Measurements from ENCODE around the gene DIP2C. TPM values are rescaled to one million over a fixed set of nuclear protein-coding genes. Genes with fewer than 3 reads are reported as not detected.
A peak's percentile ranks its signal among the peaks of the same experiment; 100 is the strongest.

The DIP2C gene
- total and polyA plus RNA-seq, 4 donors: 6.4 to 40.2 (median 23.8) TPM

DNA sequence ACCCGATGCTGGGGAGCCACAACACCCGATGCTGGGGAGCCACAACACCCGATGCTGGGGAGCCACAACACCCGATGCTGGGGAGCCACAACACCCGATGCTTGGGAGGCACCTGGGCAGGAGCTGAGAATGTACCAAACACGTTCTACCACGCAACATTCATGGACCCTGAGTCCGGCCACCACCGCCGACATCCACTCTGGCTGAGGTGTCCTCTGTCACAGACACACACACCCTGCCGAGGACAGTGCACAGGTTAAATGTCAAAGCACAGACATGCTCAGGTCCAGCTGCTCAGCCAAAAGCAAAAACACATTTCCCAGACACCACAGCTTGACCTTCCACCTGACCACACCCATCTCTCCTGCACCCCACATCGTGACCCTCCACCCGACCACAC, 148.4 kb downstream of the DIP2C start:
- 94 to 97% methylated on average over 10 to 13 of the region's 13 CpGs for WGBS, 2 donors
- ATAC-seq (ENCODE audit: low FRiP score): no peak
- no peak for DNase-seq

DNA sequence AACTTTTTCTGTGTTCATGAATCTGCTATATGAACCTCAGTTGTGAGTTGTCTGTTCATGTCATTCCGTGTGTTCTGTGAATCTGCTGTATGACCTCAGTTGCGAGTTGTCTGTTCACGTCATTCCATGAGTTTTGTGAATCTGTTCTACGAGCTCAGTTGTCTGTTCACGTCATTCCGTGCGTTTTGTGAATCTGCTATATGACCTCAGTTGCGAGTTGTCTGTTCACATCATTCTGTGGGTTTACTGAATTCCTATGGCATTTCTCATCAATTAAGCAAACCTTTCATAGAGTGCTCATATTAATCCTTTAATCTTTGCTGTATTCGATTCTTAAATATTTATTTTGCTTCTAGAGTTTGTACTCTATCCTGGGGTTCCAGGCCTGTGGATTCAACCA, 150.6 kb downstream of the DIP2C start:
- H3K27ac ChIP-seq (ENCODE audit: low read depth in 1 of 2, low read length in 2 of 2): no peak overlapping the region
- no peak for DNase-seq

More for the DNA sequence above, 148.4 kb downstream of the DIP2C start:
- H3K9me3 ChIP-seq (ENCODE audit: control insufficient read depth, low read length): no peaks in the 10 kb centered on the region
- intact Hi-C loops (cut with DNase I): no loop called here
- no peaks in the 10 kb centered on the region for H3K36me3 ChIP-seq (ENCODE audit: control insufficient read depth in 1 of 2, insufficient read depth in 2 of 2, low read length in 1 of 2)
- no peaks in the 10 kb centered on the region for H3K27me3 ChIP-seq (ENCODE audit: control insufficient read depth in 1 of 2, insufficient read depth in 2 of 2, low read length in 1 of 2)
- no peaks in the 10 kb centered on the region for H3K4me1 ChIP-seq (ENCODE audit: control insufficient read depth in 1 of 2, insufficient read depth in 2 of 2, low read length in 2 of 2)
- H3K27ac ChIP-seq (ENCODE audit: low read depth in 1 of 2, low read length in 2 of 2): no peak overlapping the region
- no peak overlapping the region for H3K4me3 ChIP-seq (ENCODE audit: low read length in 2 of 2)

DNA sequence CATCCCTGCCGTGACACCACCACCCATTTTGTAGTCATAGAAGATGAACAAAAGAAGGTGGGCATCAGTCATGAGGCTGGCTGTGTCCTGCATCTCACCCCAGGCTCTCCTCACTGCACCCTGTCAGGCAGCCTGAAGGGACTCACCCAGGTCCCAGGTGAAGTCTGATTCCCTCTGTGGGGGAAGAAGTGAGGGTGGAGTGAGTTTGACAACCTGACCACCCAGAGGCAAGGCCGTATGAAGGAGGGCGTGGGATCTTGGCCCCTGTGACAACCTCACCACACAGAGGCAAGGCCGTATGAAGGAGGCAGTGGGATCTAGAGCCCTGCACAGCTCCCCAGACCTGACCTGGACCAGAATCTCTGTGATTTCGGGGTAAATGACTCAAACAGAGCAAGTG, 152.5 kb downstream of the DIP2C start:
- no peaks in the 10 kb centered on the region for H3K36me3 ChIP-seq (ENCODE audit: control insufficient read depth in 1 of 2, insufficient read depth in 2 of 2, low read length in 1 of 2)
- no peaks in the 10 kb centered on the region for H3K4me1 ChIP-seq (ENCODE audit: control insufficient read depth in 1 of 2, insufficient read depth in 2 of 2, low read length in 2 of 2)
- H3K4me3 ChIP-seq (ENCODE audit: low read length in 2 of 2): no peak overlapping the region
- intact Hi-C loops (cut with DNase I): no loop called here
- DNase-seq (peak in 1 of 2 donors; percentile 50), ATAC-seq (ENCODE audit: low FRiP score) (no peak)
- 77 to 84% methylated on average over 5 of the region's 5 CpGs for WGBS, 2 donors
- H3K27me3 ChIP-seq (ENCODE audit: control insufficient read depth in 1 of 2, insufficient read depth in 2 of 2, low read length in 1 of 2): no peaks in the 10 kb centered on the region
- no peaks in the 10 kb centered on the region for H3K9me3 ChIP-seq (ENCODE audit: control insufficient read depth, low read length)
- H3K27ac ChIP-seq (ENCODE audit: low read depth in 1 of 2, low read length in 2 of 2): no peak overlapping the region

More for the DNA sequence above, 150.6 kb downstream of the DIP2C start:
- no peak for ATAC-seq (ENCODE audit: low FRiP score)
- 92 to 96% methylated on average over 9 of the region's 9 CpGs for WGBS, 2 donors
- Histone ChIP-seq H3K4me1 (ENCODE audit: control insufficient read depth in 1 of 2, insufficient read depth in 2 of 2, low read length in 2 of 2) (no peaks in the 10 kb centered on the region), H3K4me3 (ENCODE audit: low read length in 2 of 2) (no peak overlapping the region), H3K9me3 (ENCODE audit: control insufficient read depth, low read length) (no peaks in the 10 kb centered on the region), H3K36me3 (ENCODE audit: control insufficient read depth in 1 of 2, insufficient read depth in 2 of 2, low read length in 1 of 2) (no peaks in the 10 kb centered on the region), H3K27me3 (ENCODE audit: control insufficient read depth in 1 of 2, insufficient read depth in 2 of 2, low read length in 1 of 2) (no peaks in the 10 kb centered on the region)
- intact Hi-C loops (cut with DNase I): no loop called here

DNA sequence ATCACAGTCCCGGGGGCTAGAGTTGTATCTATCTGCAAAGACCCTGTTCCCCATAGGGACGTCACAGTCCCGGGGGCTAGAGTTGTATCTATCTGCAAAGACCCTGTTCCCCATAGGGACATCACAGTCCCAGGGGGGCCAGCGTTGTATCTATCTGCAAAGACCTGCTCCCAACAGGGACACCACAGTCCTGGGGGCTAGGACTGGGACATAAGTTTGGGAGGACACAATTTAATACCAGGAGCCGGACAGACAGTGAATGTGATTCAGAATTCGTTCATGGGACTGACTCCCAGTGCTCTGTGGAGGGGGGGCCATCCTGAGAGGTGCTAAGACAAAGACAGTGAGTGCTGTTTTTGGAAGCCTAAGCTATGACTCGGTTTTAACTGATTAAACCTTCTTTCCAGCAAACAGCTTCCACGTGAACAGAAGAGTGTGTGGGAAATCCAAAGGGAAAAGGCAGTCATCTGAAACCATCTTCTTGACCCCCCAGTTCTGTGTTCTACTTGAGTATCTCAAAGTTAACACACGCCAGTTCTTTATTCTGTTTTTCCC, 153.0 kb downstream of the DIP2C start:
- no peaks in the 10 kb centered on the region for H3K9me3 ChIP-seq (ENCODE audit: control insufficient read depth, low read length)
- no peaks in the 10 kb centered on the region for H3K36me3 ChIP-seq (ENCODE audit: control insufficient read depth in 1 of 2, insufficient read depth in 2 of 2, low read length in 1 of 2)
- no peak overlapping the region for H3K27ac ChIP-seq (ENCODE audit: low read depth in 1 of 2, low read length in 2 of 2)
- WGBS, 2 donors: 71 to 77% methylated on average over 9 of the region's 9 CpGs
- H3K27me3 ChIP-seq (ENCODE audit: control insufficient read depth in 1 of 2, insufficient read depth in 2 of 2, low read length in 1 of 2): no peaks in the 10 kb centered on the region
- ATAC-seq (ENCODE audit: low FRiP score): no peak
- no peaks in the 10 kb centered on the region for H3K4me1 ChIP-seq (ENCODE audit: control insufficient read depth in 1 of 2, insufficient read depth in 2 of 2, low read length in 2 of 2)
- H3K4me3 ChIP-seq (ENCODE audit: low read length in 2 of 2): no peak overlapping the region
- DNase-seq: peak in 1 of 2 donors; percentile 31
- intact Hi-C loops (cut with DNase I): no loop called here

DNA sequence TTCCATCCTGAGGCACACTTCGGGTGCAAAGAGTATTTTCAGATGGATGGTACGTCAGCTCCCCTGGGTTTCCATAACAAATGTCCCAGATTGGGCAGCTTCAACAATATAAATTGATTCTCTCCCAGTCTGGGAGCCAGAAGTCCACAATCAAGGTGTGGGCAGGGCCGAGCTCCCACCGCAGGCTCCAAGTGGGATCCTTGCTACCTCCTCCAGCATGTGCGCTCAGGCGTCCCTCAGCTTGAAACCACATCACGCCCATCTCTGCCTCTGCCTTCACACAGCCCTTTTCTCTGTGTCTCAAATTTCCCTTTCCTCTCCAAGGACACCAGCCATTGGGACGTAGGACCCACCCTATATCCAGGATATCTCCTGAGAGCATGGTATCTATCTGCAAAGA, 153.5 kb downstream of the DIP2C start:
- ATAC-seq (ENCODE audit: low FRiP score): no peak
- 95 to 96% methylated on average over 8 of the region's 8 CpGs for WGBS, 2 donors
- no peaks in the 10 kb centered on the region for H3K36me3 ChIP-seq (ENCODE audit: control insufficient read depth in 1 of 2, insufficient read depth in 2 of 2, low read length in 1 of 2)
- H3K4me1 ChIP-seq (ENCODE audit: control insufficient read depth in 1 of 2, insufficient read depth in 2 of 2, low read length in 2 of 2): no peaks in the 10 kb centered on the region
- intact Hi-C loops (cut with DNase I): no loop called here
- no peak overlapping the region for H3K4me3 ChIP-seq (ENCODE audit: low read length in 2 of 2)
- no peaks in the 10 kb centered on the region for H3K27me3 ChIP-seq (ENCODE audit: control insufficient read depth in 1 of 2, insufficient read depth in 2 of 2, low read length in 1 of 2)
- no peaks in the 10 kb centered on the region for H3K9me3 ChIP-seq (ENCODE audit: control insufficient read depth, low read length)
- peak in 1 of 2 donors; percentile 17 for DNase-seq
- H3K27ac ChIP-seq (ENCODE audit: low read depth in 1 of 2, low read length in 2 of 2): no peak overlapping the region

DNA sequence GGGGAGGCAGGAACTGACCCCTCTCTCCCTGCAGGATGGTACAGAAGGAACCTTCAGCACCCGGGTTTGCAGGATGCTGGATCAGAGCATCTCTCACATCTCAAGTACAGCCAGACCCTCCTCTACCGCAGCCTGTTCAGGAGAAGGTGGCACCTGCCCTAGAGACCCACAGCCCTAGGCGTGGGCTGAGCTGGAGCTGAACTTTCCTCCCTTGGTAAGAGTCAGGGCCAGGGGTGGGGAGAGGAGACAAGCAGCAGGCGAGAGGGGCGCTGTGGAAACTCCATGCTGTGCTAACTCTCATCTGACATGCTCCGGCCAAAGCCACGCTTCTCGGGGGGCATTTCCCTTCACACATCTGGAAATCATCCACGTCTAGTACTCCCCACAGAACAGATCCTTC, 154.4 kb downstream of the DIP2C start:
- DNase-seq (peak in 1 of 2 donors; percentile 34), ATAC-seq (ENCODE audit: low FRiP score) (no peak)
- Histone ChIP-seq H3K4me1 (ENCODE audit: control insufficient read depth in 1 of 2, insufficient read depth in 2 of 2, low read length in 2 of 2) (no peaks in the 10 kb centered on the region), H3K4me3 (ENCODE audit: low read length in 2 of 2) (no peak overlapping the region), H3K27me3 (ENCODE audit: control insufficient read depth in 1 of 2, insufficient read depth in 2 of 2, low read length in 1 of 2) (no peaks in the 10 kb centered on the region), H3K36me3 (ENCODE audit: control insufficient read depth in 1 of 2, insufficient read depth in 2 of 2, low read length in 1 of 2) (no peaks in the 10 kb centered on the region), H3K9me3 (ENCODE audit: control insufficient read depth, low read length) (no peaks in the 10 kb centered on the region), H3K27ac (ENCODE audit: low read depth in 1 of 2, low read length in 2 of 2) (no peak overlapping the region)
- 93 to 94% methylated on average over 9 of the region's 9 CpGs for WGBS, 2 donors
- intact Hi-C loops (cut with DNase I): no loop called here

DNA sequence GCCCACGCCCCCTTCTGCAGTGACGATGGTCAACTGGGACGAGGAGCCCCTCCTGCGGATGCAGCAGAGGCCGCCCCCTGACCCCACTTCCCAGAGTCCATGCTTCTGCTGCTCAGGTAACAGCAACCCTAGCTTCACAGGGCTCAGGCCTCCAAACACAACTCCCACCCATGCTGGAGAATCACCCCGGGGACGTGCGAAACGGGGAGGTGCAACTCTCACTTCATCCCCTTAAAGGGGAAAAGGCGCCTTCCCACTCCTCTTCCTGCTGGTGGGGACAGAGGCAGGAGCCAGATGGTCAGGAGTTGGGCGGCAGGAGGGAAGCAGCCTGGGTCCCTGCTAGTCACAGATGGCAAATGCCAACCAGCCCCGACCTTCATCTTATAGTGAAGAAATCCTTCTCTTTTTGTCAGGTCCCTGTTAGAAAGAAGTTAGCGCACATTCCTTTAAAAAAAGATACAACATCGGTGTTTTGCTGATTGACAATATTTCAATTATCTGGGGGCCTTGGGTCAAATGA, 155.4 kb downstream of the DIP2C start:
- no peaks in the 10 kb centered on the region for H3K9me3 ChIP-seq (ENCODE audit: control insufficient read depth, low read length)
- WGBS, 2 donors: 89% methylated on average over 14 of the region's 14 CpGs
- intact Hi-C loops (cut with DNase I): no loop called here
- H3K4me3 ChIP-seq (ENCODE audit: low read length in 2 of 2): no peak overlapping the region
- DNase-seq (peak in 1 of 2 donors; percentile 60), ATAC-seq (ENCODE audit: low FRiP score) (peak; percentile 5)
- H3K27me3 ChIP-seq (ENCODE audit: control insufficient read depth in 1 of 2, insufficient read depth in 2 of 2, low read length in 1 of 2): no peaks in the 10 kb centered on the region
- no peaks in the 10 kb centered on the region for H3K36me3 ChIP-seq (ENCODE audit: control insufficient read depth in 1 of 2, insufficient read depth in 2 of 2, low read length in 1 of 2)
- H3K27ac ChIP-seq (ENCODE audit: low read depth in 1 of 2, low read length in 2 of 2): no peak overlapping the region
- H3K4me1 ChIP-seq (ENCODE audit: control insufficient read depth in 1 of 2, insufficient read depth in 2 of 2, low read length in 2 of 2): no peaks in the 10 kb centered on the region

DNA sequence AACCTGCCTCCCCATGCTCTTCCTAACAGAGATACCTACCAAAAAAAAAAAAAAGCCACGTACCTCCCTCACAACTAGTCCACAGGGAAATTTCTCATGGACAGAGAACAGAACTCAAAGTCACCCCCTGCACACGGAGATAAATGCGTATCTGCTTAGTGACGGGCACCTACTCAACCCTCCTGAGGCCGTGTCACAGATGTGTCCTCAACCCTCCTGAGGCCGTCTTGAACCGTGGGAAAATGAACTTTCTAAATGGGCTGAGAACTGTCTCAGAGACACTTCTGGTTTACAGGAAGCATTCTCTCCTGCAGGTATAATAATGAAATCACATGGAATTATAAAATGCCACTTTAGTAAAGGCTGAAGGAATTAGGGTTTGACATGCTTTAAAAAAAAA, 155.9 kb downstream of the DIP2C start:
- 90 to 93% methylated on average over 7 of the region's 7 CpGs for WGBS, 2 donors
- Histone ChIP-seq H3K4me1 (ENCODE audit: control insufficient read depth in 1 of 2, insufficient read depth in 2 of 2, low read length in 2 of 2) (no peaks in the 10 kb centered on the region), H3K36me3 (ENCODE audit: control insufficient read depth in 1 of 2, insufficient read depth in 2 of 2, low read length in 1 of 2) (no peaks in the 10 kb centered on the region), H3K9me3 (ENCODE audit: control insufficient read depth, low read length) (no peaks in the 10 kb centered on the region), H3K27ac (ENCODE audit: low read depth in 1 of 2, low read length in 2 of 2) (no peak overlapping the region), H3K27me3 (ENCODE audit: control insufficient read depth in 1 of 2, insufficient read depth in 2 of 2, low read length in 1 of 2) (no peaks in the 10 kb centered on the region), H3K4me3 (ENCODE audit: low read length in 2 of 2) (no peak overlapping the region)
- intact Hi-C loops (cut with DNase I): no loop called here
- DNase-seq (peak in 1 of 2 donors; percentile 34), ATAC-seq (ENCODE audit: low FRiP score) (no peak)

DNA sequence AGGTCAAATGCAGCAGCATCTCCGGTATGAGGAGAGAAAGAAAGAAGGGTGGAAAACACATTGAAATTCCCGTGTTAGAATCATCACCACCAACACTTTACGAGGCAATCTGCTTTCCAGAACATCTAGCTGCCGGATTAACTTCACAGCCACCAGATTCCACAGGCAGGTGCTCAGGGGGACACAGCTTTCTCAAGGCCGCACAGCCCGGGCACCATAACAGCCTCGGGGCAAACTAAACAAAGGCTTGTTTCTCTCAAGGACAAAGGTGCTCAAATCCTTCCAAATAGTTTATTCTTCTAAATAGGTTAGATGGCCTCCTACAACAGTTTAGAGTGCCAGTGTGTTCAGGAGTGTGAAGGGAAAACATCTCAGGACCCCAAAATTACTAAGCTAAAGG, 156.3 kb downstream of the DIP2C start:
- H3K4me3 ChIP-seq (ENCODE audit: low read length in 2 of 2): no peak overlapping the region
- ATAC-seq (ENCODE audit: low FRiP score) (no peak), DNase-seq (no peak)
- H3K9me3 ChIP-seq (ENCODE audit: control insufficient read depth, low read length): no peaks in the 10 kb centered on the region
- no peaks in the 10 kb centered on the region for H3K27me3 ChIP-seq (ENCODE audit: control insufficient read depth in 1 of 2, insufficient read depth in 2 of 2, low read length in 1 of 2)
- H3K36me3 ChIP-seq (ENCODE audit: control insufficient read depth in 1 of 2, insufficient read depth in 2 of 2, low read length in 1 of 2): no peaks in the 10 kb centered on the region
- H3K4me1 ChIP-seq (ENCODE audit: control insufficient read depth in 1 of 2, insufficient read depth in 2 of 2, low read length in 2 of 2): no peaks in the 10 kb centered on the region
- 88 to 90% methylated on average over 7 of the region's 7 CpGs for WGBS, 2 donors
- no peak overlapping the region for H3K27ac ChIP-seq (ENCODE audit: low read depth in 1 of 2, low read length in 2 of 2)
- intact Hi-C loops (cut with DNase I): no loop called here
